Tibial artery (tissue), 4 donors: ENCODE measurements around the gene MELTF.

Experiments
- DNase-seq, 2 donors: peaks; one replicate each; pipeline ENCODE4 v3.0.0-alpha.2; 2019
- H3K27ac ChIP-seq, 2 donors: fragments of 200-600 bp; sonication (generic) in 1 of 2; 1 replicate in 1 of 2; 2 replicates in 1 of 2; pipeline ENCODE4 v1.5.1; 2018 to 2019; ENCODE audit warnings: mild to moderate bottlenecking in 1 of 2
- H3K27me3 ChIP-seq, 2 donors: fragments of 200-600 bp; sonication (generic) in 1 of 2; one replicate each; pipeline versions ENCODE4 v1.5.1 to v1.6.0; 2016 to 2019
- H3K36me3 ChIP-seq, 3 donors: fragments of 200-600 bp; sonication (generic) in 2 of 3; one replicate each; pipeline ENCODE4 v1.5.1; 2016 to 2019; ENCODE audit warnings: mild to moderate bottlenecking in 2 of 3
- H3K4me1 ChIP-seq, 4 donors: fragments of 200-600 bp; sonication (generic) in 2 of 4; 1 replicate in 3 of 4; 2 replicates in 1 of 4; pipeline ENCODE4 v1.5.1; 2016 to 2019
- H3K4me3 ChIP-seq, 2 donors: fragments of 200-600 bp; sonication (generic) in 1 of 2; 1 replicate in 1 of 2; 2 replicates in 1 of 2; pipeline ENCODE4 v1.5.1; 2018 to 2019; ENCODE audit warnings: mild to moderate bottlenecking in 2 of 2
- H3K9me3 ChIP-seq, 3 donors: fragments of 200-600 bp; sonication (generic) in 1 of 3; one replicate each; pipeline ENCODE4 v1.5.1; 2016 to 2019
- CTCF ChIP-seq, 2 experiments: fragments of 200-600 bp in 1 of 2; fragments of 450-650 bp in 1 of 2; IDR thresholded peaks; one replicate each; pipeline ENCODE4 v1.5.1; 2017 to 2019; ENCODE audit warnings: antibody characterized with exemption in 2 of 2, mild to moderate bottlenecking in 1 of 2, moderate library complexity in 1 of 2
- intact Hi-C: fragments of 100-400 bp; cut with DNase I; formaldehyde crosslinking; loops from one replicate; pipeline ENCODE4 v1.15.0; 2023; ENCODE audit warnings: low total_unique reads

Gene MELTF

GRCh38 chr3:196965112-196965803 is 64.4 kb downstream of the MELTF start:
- Histone ChIP-seq H3K27ac (no peak overlapping the region), H3K9me3 (no peaks in the 10 kb centered on the region), H3K4me3 (no peak overlapping the region), H3K27me3 (no peaks in the 10 kb centered on the region), H3K36me3 (peaks cover 0 to 6% (median 0%) of the 10 kb centered on the region in 3 donors), H3K4me1 (peaks cover 0 to 22% (median 8%) of the 10 kb centered on the region in 4 donors)
- no peak for TF ChIP-seq CTCF (IDR thresholded peaks at IDR 0.05)
- DNase-seq = no peak
- intact Hi-C loops = loop anchor here (10.0 kb wide), 1 partner anchor 220 kb away; no protein-coding TSS in a partner anchor

DNA sequence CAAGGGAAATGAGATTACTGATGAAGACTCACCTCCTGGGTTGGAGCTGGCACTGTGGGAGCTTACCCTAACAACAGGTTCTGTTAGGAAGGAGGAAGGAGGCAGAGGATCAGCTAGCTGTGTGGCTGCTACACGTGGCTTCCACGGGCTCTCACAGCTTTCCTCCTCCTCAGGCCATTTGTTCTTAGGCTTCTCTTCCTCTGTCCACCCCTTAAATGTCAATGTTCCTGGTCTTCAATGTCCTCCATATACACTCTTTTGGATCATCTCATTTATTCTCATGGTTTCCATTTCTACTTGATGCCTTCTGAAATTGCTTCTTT is 66.0 kb downstream of the MELTF start:
- H3K27ac ChIP-seq = no peak overlapping the region
- no peak for TF ChIP-seq CTCF (IDR thresholded peaks at IDR 0.05)
- intact Hi-C loops = loop anchor here (10.0 kb wide), 1 partner anchor 219 kb away; no protein-coding TSS in a partner anchor

GRCh38 chr3:196962930-196963630 is 66.5 kb downstream of the MELTF start:
- Histone ChIP-seq H3K4me1 (peaks cover 0 to 10% (median 5%) of the 10 kb centered on the region in 4 donors), H3K36me3 (peaks cover 0 to 6% (median 0%) of the 10 kb centered on the region in 3 donors), H3K27ac (no peak overlapping the region), H3K4me3 (no peak overlapping the region), H3K27me3 (no peaks in the 10 kb centered on the region), H3K9me3 (no peaks in the 10 kb centered on the region)
- intact Hi-C loops = loop anchor here (10.0 kb wide), 1 partner anchor 218 kb away; no protein-coding TSS in a partner anchor
- DNase-seq = no peak
- TF ChIP-seq CTCF (IDR thresholded peaks at IDR 0.05) = no peak

More for the DNA sequence above, 66.0 kb downstream of the MELTF start:
- DNase-seq = no peak
- Histone ChIP-seq H3K4me3 (no peak overlapping the region), H3K4me1 (peaks cover 0 to 12% (median 8%) of the 10 kb centered on the region in 4 donors), H3K9me3 (no peaks in the 10 kb centered on the region), H3K27me3 (no peaks in the 10 kb centered on the region), H3K36me3 (peaks cover 0 to 6% (median 0%) of the 10 kb centered on the region in 3 donors)

DNA sequence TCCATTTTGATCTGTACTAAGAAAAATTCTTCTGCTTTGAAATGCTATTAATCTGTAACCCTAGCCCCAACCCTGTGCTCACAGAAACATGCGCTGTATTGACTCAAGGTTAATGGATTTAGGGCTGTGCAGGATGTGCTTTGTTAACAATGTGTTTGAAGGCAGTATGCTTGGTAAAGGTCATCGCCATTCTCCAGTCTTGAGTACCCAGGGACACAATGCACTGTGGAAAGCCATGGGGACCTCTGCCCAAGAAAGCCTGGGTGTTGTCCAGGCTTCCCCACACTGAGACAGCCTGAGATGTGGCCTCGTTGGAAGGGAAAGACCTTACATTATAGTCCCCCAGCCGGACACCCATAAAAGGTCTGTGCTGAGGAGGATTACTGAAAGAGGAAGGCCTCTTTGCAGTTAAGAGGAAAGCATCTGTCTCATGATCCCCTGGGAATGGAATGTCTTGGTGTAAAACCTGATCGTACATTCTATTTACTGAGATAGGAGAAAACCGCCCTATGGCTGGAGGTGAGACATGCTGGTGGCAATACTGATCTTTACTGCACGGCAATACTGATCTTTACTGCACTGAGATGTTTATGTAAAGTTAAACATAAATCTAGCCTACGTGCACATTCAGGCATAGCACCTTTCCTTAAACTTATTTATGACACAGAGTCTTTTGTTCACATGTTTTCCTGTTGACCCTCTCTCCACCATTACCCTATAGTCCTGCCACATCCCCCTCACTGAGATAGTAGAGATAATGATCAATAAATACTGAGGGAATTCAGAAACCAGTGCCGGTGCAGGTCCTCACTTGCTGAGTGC is 67.3 kb downstream of the MELTF start:
- TF ChIP-seq CTCF (IDR thresholded peaks at IDR 0.05) = no peak
- Histone ChIP-seq H3K36me3 (peaks cover 0 to 6% (median 0%) of the 10 kb centered on the region in 3 donors), H3K27ac (no peak overlapping the region), H3K27me3 (no peaks in the 10 kb centered on the region), H3K4me1 (peaks cover 0 to 2% (median under 1%) of the 10 kb centered on the region in 4 donors), H3K9me3 (no peaks in the 10 kb centered on the region), H3K4me3 (no peak overlapping the region)
- intact Hi-C loops = loop anchor here (10.0 kb wide), 1 partner anchor 218 kb away; no protein-coding TSS in a partner anchor
- no peak for DNase-seq

GRCh38 chr3:196954832-196955231 is 74.8 kb downstream of the MELTF start:
- DNase-seq = no peak
- no peak overlapping the region for H3K4me3 ChIP-seq
- intact Hi-C loops = no loop called here
- no peaks in the 10 kb centered on the region for H3K27me3 ChIP-seq
- TF ChIP-seq CTCF (IDR thresholded peaks at IDR 0.05) = no peak
- no peak overlapping the region for H3K27ac ChIP-seq
- H3K36me3 ChIP-seq = peaks cover 0 to 14% (median 4%) of the 10 kb centered on the region in 3 donors
- H3K9me3 ChIP-seq = no peaks in the 10 kb centered on the region
- no peaks in the 10 kb centered on the region for H3K4me1 ChIP-seq
